Natural killer cell treated with Interleukin-12 subunit alpha and Interleukin-12 subunit beta and Interleukin-15 and Interleukin-18, amount 100 ng/mL, for 72 hours (primary cell): Measurements from ENCODE around the gene TWIST2. TPM values are rescaled to one million over a fixed set of nuclear protein-coding genes. Genes with fewer than 3 reads are reported as not detected.

Experiments used
- ATAC-seq, 2 donors: fragments of 150-1000 bp; cut with Tn5 transposase in 1 of 2; sonication (Bioruptor Pico), chemical (Tn5 transposase) in 1 of 2; 2 replicates each; pipeline ENCODE4 v1.10.0; 2021
- DNase-seq: peaks from one replicate; pipeline ENCODE4 v3.0.0; 2022; ENCODE audit warnings: low spot score
- H3K27ac Mint-ChIP-seq, 2 donors: 1 replicate in 1 of 2; 2 replicates in 1 of 2; pipeline ENCODE4 v1.8.0; 2022; ENCODE audit warnings: mixed read lengths in 2 of 2, mild to moderate bottlenecking in 1 of 2, moderate library complexity in 1 of 2
- H3K27me3 Mint-ChIP-seq, 2 donors: 1 replicate in 1 of 2; 2 replicates in 1 of 2; pipeline ENCODE4 v1.8.0; 2022; ENCODE audit warnings: mixed read lengths in 2 of 2
- H3K36me3 Mint-ChIP-seq: one replicate; pipeline ENCODE4 v1.8.0; 2022; ENCODE audit warnings: mixed read lengths
- H3K4me1 Mint-ChIP-seq, 2 donors: 1 replicate in 1 of 2; 2 replicates in 1 of 2; pipeline ENCODE4 v1.8.0; 2022; ENCODE audit warnings: low read depth in 2 of 2, mixed read lengths in 2 of 2, mild to moderate bottlenecking in 1 of 2
- H3K4me3 Mint-ChIP-seq: one replicate; pipeline ENCODE4 v1.8.0; 2022; ENCODE audit warnings: mixed read lengths
- H3K9me3 Mint-ChIP-seq: 2 replicates; pipeline ENCODE4 v1.8.0; 2022; ENCODE audit warnings: mixed read lengths
- total RNA-seq, 2 donors: library from RNA; stranded (reverse); gene quantifications; one replicate each; pipeline ENCODE4 v1.2.3, GENCODE V29; 2022

TWIST2 gene
- total RNA-seq, 2 donors from 2014 or later, result not detected

DNA sequence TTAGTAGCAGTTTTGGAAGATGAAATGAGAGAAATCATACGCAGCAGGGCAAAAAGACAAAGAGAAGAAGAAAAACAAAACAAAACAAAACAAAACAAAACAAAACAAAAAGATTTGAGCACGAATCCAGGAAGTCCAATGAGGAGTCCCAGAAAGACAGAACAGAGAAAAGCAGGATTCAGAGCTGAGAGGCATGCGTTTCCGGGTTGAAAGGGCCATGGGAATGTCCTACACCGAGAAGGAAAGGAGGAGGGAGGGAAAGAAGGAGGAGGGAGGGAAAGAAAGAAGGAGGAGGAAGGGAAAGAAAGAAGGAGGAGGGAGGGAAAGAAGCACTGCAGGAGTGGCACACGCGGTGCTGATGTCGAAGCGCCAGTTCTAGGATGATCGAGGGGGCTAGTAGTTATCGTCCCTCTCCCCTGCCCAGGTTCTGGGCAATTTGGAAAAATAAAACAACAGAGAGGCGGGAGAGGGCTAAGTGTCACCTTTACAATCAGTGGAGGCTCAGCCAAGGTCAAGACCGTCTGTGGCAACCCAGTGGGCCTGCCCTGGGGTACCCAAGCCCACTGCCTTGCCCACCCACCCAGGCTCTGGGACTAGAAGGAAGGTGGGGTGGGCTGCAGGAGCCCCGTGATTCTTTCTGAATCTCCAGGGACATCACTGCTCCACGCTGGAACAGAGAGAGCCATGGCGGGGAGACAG lies 68.4 kb downstream of the TWIST2 start:
- Mint-ChIP-seq H3K27ac (no peak overlapping the region), H3K4me1 (no peaks in the 10 kb centered on the region), H3K9me3 (no peaks in the 10 kb centered on the region), H3K4me3 (no peak overlapping the region), H3K27me3 (peaks cover 15 to 16% of the 10 kb centered on the region in 2 donors), H3K36me3 (no peaks in the 10 kb centered on the region)
- DNase-seq (no peak), ATAC-seq (no peak)

DNA sequence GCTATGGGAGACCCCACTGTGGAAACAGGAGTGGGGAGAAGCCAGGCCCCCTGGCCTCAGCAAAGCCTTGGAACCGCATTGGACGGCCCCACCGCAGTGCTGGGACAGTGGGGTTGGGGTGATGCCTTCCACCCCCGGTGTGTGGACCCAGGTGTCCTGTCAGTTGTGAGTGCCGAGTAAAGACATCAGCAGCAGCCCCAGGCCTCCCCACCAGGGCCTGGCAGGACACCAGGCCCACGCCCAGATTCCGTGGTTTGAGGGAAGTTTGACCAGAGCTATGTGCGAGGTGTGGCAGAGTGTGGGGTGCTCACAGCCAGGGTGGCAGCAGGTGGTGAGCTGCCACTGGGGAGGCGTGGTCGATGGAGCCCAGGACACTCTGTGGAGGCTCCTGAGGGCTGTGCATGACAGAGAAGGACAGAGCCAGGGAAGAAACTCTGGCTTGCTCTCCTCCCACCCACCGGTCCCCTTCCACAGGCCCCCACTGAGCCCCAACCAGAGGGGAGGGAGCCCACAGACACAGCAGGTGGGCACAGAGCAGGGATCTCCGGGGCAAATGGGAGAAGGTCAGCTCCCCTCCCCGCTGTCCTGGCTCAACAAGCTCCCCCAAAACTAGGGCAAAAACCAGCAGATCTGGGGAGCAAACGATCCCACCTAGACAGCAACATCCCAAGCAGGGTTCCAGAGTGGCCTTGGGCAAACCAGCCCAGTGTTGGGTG lies 69.1 kb downstream of the TWIST2 start:
- Mint-ChIP-seq H3K36me3 (no peaks in the 10 kb centered on the region), H3K4me3 (no peak overlapping the region), H3K27ac (no peak overlapping the region), H3K9me3 (no peaks in the 10 kb centered on the region), H3K27me3 (peaks cover 16 to 21% of the 10 kb centered on the region in 2 donors), H3K4me1 (no peaks in the 10 kb centered on the region)
- no peak for ATAC-seq
- DNase-seq, result no peak

DNA sequence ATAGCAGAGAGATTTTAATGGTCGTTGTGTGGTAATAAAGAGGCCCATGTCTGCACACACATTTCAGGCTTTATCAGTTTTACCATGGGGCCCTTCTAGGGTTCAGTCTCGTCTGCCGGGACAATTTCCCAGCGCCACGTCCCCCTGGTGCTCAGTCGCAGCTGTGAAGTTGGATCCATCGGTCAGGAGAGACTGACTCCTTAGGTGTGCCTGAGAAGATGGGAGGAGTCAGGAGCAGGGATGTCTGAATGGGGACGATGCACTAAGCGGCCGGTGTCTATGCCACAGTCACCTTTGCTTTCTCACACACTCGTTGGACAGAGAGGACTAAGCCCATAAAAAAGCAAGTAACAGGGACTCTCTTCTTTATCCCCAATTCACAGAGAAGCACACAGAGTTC lies 71.4 kb downstream of the TWIST2 start:
- no peaks in the 10 kb centered on the region for H3K36me3 Mint-ChIP-seq
- ATAC-seq (no peak), DNase-seq (no peak)
- H3K4me3 Mint-ChIP-seq, result no peak overlapping the region
- H3K9me3 Mint-ChIP-seq, result no peaks in the 10 kb centered on the region
- H3K4me1 Mint-ChIP-seq, result no peaks in the 10 kb centered on the region
- H3K27me3 Mint-ChIP-seq, result peaks cover 17 to 21% of the 10 kb centered on the region in 2 donors
- no peak overlapping the region for H3K27ac Mint-ChIP-seq

DNA sequence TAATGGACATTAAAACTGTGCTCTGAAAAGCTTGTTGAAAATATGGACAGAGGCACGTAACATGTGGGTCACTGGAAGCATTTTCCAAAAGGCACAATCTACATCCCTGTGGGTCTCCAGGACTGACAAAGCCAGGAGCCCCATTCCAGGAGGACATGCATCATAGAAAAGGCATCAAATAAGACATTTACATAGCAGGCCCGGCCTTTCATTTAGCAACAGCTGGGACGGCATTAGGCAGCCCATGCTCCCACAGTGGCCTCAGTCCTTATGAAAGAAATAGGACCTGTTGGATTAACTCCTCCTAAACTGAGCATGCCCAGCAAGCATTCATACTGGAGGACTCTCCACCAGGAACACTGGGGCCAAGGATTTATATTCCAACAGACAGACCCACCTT lies 72.2 kb downstream of the TWIST2 start:
- H3K9me3 Mint-ChIP-seq, result no peaks in the 10 kb centered on the region
- H3K27me3 Mint-ChIP-seq, result peaks cover 18 to 21% of the 10 kb centered on the region in 2 donors
- DNase-seq (no peak), ATAC-seq (no peak)
- H3K36me3 Mint-ChIP-seq, result no peaks in the 10 kb centered on the region
- H3K4me3 Mint-ChIP-seq, result no peak overlapping the region
- no peaks in the 10 kb centered on the region for H3K4me1 Mint-ChIP-seq
- H3K27ac Mint-ChIP-seq, result no peak overlapping the region

DNA sequence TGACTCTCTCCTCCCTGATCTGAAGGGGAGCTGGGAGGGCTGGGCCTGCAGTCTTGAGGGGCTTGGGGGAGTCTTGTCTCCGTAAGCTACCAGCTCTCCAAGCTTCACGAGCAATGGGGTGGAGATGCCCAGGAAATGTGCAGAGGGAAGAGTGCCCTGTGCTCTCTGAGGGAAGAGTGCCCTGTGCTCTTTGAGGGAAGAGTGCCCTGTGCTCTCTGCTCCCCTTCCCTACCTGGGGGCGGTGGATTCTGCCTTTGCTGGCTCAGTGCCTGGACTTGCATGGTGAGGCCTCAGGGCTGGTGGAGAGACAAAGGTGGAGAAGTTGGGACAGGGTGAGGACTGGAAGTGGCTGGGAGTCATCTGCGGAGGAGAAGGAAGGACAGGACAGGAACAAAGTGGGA lies 72.7 kb downstream of the TWIST2 start:
- no peaks in the 10 kb centered on the region for H3K9me3 Mint-ChIP-seq
- no peaks in the 10 kb centered on the region for H3K36me3 Mint-ChIP-seq
- H3K4me1 Mint-ChIP-seq, result no peaks in the 10 kb centered on the region
- DNase-seq (no peak), ATAC-seq (no peak)
- H3K27me3 Mint-ChIP-seq, result peaks cover 15 to 21% of the 10 kb centered on the region in 2 donors
- no peak overlapping the region for H3K4me3 Mint-ChIP-seq
- H3K27ac Mint-ChIP-seq, result no peak overlapping the region

DNA sequence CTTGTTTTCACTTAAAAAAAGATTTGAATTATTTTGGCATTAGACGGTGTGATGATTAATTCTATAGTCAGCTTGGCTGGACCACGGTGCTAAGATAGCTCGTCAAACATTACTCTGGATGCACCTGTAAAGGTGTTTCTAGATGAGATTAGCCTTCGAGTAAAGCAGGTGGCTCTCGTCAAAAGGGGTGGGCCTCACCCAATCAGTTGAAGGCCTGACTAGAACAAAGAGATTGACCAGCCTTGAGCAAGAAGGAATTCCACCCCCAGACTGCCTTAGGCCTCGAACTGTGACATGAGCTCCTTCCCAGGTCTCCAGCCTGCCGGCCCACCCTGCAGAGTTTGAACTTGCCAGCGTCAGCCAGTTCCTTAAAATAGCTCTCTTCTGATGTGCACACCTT lies 73.4 kb downstream of the TWIST2 start:
- Mint-ChIP-seq H3K9me3 (no peaks in the 10 kb centered on the region), H3K36me3 (no peaks in the 10 kb centered on the region), H3K4me1 (no peaks in the 10 kb centered on the region), H3K27me3 (peaks cover 13 to 15% of the 10 kb centered on the region in 2 donors), H3K27ac (no peak overlapping the region), H3K4me3 (no peak overlapping the region)
- ATAC-seq (no peak), DNase-seq (no peak)

DNA sequence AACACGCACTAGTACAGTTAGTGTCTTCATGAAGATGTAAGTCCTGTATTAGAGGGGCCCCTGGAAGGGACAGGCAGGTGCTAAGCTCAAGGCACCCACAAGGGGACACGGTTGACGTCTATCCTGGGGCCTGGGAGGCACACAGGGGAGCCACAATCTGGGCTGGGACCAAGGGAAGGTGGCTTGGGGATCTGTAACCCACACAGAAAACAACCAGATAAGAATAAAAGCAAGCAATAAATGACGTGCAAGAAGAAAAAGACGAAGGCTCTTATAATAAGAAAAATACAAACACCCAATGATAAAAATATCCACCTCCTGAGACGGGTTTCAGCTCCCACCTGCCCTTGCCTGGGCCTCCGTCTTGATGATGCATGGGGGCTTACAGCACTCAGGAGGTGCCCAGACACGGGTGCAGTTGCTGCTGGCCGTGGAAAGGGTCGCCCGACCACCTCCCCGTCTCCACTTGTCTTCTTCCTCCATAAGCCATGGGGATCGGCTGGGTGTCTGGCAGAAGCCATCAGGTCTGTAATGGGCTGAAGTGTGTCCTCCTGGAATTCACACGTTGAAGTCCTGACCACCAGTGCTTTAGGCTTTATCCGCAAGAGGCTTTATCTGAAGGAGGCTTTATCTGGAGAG lies 73.9 kb downstream of the TWIST2 start:
- H3K36me3 Mint-ChIP-seq, result no peaks in the 10 kb centered on the region
- no peak for DNase-seq

DNA sequence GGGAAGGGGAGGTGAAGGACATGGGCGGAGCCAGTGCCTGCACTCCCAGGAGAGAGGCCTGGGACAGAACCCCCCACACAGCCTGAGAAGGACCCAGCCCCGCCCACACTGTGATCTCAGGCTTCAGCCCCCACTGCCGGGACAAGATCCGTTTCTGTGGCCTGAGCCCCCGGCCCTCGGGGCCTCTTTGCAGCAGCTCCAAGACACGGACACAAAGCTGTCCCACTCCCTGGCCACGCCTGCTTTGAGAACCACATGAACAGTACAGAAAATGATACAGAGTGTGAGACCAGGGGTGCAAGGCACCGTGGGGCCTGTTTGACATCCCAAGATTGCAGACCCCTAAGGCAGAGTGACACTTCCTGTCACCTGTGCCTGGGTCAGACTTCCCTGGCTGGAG lies 74.5 kb downstream of the TWIST2 start:
- ATAC-seq (no peak), DNase-seq (no peak)
- no peaks in the 10 kb centered on the region for H3K4me1 Mint-ChIP-seq
- H3K4me3 Mint-ChIP-seq, result no peak overlapping the region
- H3K27ac Mint-ChIP-seq, result no peak overlapping the region
- H3K9me3 Mint-ChIP-seq, result no peaks in the 10 kb centered on the region
- H3K27me3 Mint-ChIP-seq, result peaks cover 12 to 21% of the 10 kb centered on the region in 2 donors
- no peaks in the 10 kb centered on the region for H3K36me3 Mint-ChIP-seq

More for the DNA sequence above, 73.9 kb downstream of the TWIST2 start:
- Mint-ChIP-seq H3K9me3 (no peaks in the 10 kb centered on the region), H3K27me3 (peaks cover 13 to 15% of the 10 kb centered on the region in 2 donors), H3K4me1 (no peaks in the 10 kb centered on the region), H3K4me3 (no peak overlapping the region), H3K27ac (no peak overlapping the region)
- no peak for ATAC-seq

DNA sequence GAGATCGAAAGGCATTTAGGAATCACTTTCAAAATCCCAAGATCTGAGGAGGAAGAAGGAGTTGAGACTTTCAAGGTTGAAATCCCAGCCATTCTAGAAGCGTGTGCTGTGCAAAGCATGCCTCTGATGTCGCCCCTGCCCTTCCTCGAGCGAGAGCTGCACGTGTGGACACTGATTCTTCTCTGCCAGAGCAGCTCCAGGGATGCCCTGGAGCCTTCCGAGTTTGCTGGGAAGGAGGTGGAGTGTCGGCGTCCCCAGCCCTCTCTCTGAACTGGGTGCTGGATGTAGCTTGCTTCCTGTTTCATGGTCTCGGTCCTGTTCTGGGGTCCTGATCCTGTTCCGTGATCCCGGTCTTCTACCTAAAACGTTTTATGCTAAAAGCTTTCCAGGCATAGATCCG lies 76.1 kb downstream of the TWIST2 start:
- ATAC-seq (no peak), DNase-seq (no peak)
- Mint-ChIP-seq H3K4me3 (no peak overlapping the region), H3K4me1 (no peaks in the 10 kb centered on the region), H3K27ac (no peak overlapping the region), H3K27me3 (peaks cover 6 to 17% of the 10 kb centered on the region in 2 donors), H3K9me3 (no peaks in the 10 kb centered on the region), H3K36me3 (no peaks in the 10 kb centered on the region)

DNA sequence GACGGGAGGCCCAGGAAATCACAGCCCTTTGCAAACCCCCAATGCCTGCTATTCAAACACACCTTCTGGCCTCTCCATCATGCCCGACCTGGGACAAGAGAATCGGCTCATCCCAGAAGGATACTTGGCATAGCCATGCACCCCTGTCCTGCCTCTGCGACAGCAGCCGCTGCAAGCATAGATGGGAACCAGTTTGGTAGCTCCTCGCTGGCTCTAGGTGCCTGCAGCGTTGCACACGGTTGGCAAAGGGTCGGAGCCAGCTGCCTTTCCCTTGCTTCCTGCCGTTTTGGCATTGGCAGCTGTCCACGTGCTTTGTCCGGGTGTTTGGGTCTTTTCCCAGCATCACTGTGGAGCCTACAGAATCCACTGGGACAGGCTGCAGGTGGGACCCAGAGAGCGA lies 76.9 kb downstream of the TWIST2 start:
- Mint-ChIP-seq H3K27me3 (peaks cover 6 to 19% of the 10 kb centered on the region in 2 donors), H3K9me3 (no peaks in the 10 kb centered on the region), H3K4me1 (no peaks in the 10 kb centered on the region), H3K27ac (no peak overlapping the region), H3K36me3 (no peaks in the 10 kb centered on the region), H3K4me3 (no peak overlapping the region)
- ATAC-seq, result no peak
- no peak for DNase-seq

DNA sequence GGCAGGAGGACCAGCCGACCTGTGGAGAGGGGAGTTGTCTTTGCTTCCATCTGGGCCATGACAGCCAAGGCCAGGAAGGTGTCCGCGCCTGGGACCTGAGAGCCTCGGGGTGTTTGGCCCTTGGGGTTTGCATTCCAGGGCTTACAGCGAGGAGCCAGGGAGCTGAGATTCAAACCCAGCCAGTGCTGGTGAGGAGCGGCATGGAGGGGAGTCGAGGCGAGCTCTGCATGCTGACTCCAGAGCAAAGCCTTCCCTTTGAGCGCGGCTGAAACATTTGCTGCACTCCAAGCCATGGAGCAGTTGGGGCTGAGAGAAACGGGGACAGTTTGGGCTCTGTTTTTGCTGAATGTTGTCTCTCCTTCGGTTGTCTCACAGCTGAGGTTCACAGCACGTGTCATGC lies 77.4 kb downstream of the TWIST2 start:
- Mint-ChIP-seq H3K27ac (no peak overlapping the region), H3K9me3 (no peaks in the 10 kb centered on the region), H3K27me3 (peaks cover 6 to 20% of the 10 kb centered on the region in 2 donors), H3K4me1 (no peaks in the 10 kb centered on the region), H3K4me3 (no peak overlapping the region), H3K36me3 (no peaks in the 10 kb centered on the region)
- DNase-seq (no peak), ATAC-seq (no peak)

DNA sequence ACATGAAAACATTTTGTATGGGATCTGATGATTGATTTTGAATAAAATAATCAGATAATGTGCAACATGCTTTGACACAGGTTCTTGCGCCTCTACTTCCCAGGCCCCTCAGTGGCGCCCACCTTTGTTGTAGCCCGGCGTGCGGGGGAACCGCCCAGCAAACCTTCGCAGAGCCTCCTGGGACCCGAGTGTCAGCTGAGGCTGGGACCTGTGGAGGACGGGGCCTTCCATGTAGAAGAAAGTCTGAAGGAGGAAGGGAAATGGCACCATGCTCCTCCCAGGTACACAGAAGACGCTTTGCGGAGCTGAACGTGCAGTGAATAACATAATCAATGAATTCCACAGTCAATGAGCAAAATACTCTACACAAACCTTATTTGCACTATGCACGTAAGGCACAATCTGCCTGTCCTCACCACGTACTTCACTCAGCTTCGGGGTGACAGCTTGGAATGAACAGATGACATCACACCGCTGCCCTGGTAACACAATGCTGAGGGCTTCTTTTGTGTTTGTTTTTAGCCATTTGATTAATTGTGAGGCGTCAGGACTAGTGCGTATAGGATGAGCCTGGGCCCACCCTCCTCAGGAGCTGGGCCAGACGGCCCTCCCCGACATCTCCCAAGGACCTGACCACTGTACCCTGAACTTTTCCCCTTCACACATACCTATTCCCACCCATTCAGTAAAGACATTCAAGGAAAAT lies 78.1 kb downstream of the TWIST2 start:
- DNase-seq, result no peak
- ATAC-seq, result no peak
- Mint-ChIP-seq H3K36me3 (no peaks in the 10 kb centered on the region), H3K9me3 (no peaks in the 10 kb centered on the region), H3K4me3 (no peak overlapping the region), H3K27me3 (peaks cover 13 to 20% of the 10 kb centered on the region in 2 donors), H3K27ac (no peak overlapping the region), H3K4me1 (no peaks in the 10 kb centered on the region)

DNA sequence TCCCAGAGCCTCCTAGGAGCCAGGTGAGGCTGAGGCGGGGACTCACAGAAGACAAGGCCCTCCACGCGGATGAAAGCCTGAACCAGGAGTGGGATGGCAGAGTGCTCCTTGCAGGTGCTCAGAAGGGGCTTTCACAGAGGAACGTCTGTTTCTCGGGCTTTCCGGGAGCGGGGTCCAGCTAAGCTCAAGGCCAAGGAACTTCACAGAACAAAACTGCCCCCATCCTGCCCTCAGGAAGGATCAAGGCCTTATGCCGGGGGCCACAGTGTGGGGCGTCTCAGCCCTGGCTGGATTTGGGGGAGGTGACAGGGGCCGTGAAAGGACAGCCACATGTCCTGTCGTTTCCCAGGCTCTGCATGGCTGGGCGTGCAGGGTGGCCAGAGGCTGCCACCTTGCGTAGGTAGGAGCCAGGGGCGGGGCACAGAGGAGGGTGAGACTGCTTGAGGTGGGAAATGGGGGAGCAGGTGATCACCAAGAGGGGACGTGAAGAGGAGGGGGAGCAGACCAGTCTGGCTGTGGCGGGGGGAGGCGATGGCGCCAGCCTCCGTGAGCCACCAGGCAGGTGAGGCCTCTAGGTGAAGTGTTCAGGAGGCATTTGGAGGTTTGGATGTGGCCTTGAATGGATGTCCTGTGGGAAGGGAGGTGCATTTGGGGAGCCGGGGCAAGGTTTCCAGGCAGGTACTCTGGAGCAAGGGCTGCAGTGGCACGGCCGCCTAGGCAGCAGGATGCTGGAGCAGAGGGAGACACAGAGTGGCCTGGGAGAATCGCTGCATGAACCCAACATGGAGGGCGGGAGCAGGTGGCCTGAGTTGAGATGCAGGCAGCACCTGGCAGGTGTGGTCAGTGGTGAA lies 79.1 kb downstream of the TWIST2 start:
- ATAC-seq (no peak), DNase-seq (no peak)
- Mint-ChIP-seq H3K9me3 (no peaks in the 10 kb centered on the region), H3K36me3 (no peaks in the 10 kb centered on the region), H3K27me3 (peaks cover 17 to 27% of the 10 kb centered on the region in 2 donors), H3K27ac (no peak overlapping the region), H3K4me3 (no peak overlapping the region), H3K4me1 (no peaks in the 10 kb centered on the region)
